HG02623 (cell line): ENCODE data around the gene TPCN2.

Source experiments
- ATAC-seq: cut with Tn5 transposase; IDR thresholded peaks from one replicate; pipeline ENCODE4 v1.9.1; 2021; ENCODE audit warnings: moderate library complexity; ENCODE audit not compliant: unreplicated experiment

TPCN2 gene

GRCh38 chr11:69108030-69108429 is 59.3 kb downstream of the TPCN2 start:
- no peak for ATAC-seq

GRCh38 chr11:69108559-69108958 is 59.8 kb downstream of the TPCN2 start:
- ATAC-seq: no peak

- ATAC-seq: no peak
These were observed 60.4 kb downstream of the TPCN2 start for GRCh38 chr11:69109101-69109500.

DNA sequence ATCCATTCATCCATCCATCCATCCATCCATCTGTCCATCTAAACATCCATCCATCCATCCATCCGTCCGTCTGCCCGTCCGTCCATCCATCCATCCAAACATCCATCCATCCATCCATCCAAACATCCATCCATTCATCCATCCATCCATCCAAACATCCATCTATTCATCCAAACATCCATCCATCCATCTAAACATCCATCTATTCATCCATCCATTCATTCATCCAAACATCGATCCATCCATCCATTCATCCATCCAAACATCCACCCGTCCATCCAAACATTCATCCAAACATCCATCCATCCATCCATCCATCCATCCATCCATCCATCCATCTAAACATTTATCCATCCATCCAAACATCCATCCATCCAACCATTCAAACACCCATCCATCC is 61.7 kb downstream of the TPCN2 start:
- ATAC-seq: no peak

- ATAC-seq: no peak
These were observed 63.2 kb downstream of the TPCN2 start for GRCh38 chr11:69111624-69112542.

GRCh38 chr11:69113226-69113625 is 64.5 kb downstream of the TPCN2 start:
- no peak for ATAC-seq

- ATAC-seq: no peak
These were observed 65.1 kb downstream of the TPCN2 start for GRCh38 chr11:69113646-69114340.

DNA sequence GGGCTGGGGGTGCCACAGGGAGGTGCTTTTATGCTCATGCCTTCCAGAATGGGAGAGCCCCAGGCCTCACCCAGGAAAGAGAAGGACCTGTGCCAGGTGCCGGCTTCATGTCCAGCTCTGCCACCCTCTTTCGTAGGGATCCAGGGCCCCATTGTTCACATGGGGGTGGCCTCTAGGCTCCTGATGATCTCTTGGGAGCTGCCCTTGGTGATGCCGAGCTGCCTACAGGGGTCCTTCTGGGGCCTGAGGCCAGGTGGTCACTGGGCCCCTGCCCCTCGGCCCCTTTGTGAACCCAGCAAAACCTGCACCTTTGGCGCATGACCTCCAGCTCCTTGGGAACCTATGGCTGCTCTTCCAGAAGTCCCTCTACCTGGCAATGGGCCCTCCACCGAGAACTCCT is 65.6 kb downstream of the TPCN2 start:
- ATAC-seq: no peak

- no peak for ATAC-seq
These were observed 66.2 kb downstream of the TPCN2 start for GRCh38 chr11:69114811-69115523.

DNA sequence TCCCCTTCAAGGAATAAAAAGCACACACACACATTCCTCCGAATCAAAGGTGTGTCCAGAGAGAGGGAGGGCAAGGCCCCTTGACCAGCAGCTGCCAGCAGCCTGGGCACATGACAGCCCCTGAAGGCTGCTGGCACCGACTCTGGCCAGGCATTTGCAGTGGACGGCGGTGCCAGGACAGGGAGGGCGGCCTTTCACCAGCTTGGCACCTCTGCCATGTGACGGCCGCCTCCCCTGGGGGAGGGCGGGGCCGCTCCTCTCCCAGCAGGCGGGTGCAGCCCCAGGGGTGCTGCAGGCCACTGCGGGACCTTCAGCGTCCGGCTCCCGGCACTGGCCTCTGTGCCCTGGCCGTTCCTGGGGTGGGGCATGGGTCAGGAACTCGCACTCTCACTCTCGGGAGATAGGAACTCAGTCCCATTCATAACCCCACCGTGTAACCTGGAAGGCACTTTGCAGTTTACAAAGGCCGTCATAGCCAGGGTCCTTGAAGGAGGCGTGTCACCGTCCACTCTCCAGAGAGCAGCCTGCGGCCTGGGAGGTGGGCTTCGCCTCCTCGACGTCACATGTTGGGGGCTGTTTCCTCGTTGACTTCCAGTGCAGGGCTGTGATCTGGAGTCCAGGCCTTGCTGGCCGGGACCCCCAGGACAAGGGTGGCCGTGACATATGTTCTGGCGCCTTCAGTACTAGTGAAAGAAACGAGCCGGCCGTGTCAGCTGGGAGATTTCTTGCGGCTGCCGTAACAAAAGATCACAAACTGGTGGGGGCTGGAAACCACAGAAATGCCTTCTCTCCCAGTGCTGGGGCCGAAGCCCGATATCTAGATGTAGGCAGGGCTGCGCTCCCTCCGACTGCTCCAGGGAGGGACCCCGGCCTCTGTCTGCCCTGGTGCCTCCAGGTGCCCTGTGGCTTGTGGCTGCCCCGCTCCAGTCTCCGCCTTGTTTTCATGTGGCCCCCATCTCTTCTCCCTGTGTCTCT is 67.1 kb downstream of the TPCN2 start:
- ATAC-seq: no peak

DNA sequence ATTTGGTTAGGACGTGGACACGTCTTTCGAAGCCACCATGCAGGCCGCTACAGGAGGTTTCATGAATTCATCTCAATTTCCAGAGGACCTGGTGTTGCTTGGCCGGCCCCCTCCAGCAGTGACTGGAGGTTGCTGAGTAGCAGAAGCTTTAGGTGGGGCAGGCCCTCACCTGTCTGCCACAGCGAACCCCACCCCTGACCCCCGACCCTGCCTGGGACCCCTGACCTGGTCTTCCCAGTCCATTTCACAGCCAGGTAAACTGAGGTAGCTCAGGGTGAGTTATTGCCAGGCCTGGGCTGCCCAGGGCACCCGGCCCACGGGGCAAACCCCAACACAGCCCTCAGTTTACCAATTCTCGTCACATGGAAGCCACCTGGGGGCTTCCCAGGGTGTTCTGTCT is 67.9 kb downstream of the TPCN2 start:
- no peak for ATAC-seq

DNA sequence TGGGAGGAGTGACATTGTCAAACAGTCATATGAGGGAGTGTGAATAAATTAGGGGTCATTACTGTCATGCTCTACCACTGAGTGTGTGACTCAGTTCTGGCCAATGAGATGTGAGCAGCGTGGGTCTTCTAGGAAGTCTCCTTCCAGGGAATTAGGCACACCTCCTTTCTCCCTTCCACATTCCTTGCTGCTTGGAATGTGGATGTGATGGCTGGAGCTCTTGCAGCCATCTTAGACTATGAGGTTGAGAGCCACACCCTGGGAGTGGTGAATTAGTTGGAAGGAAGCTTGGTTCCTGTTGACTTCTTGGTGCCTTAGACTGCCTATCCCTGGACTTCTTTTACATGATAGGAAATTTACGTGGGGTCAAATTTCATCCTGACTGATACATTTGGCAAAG is 70.5 kb downstream of the TPCN2 start:
- no peak for ATAC-seq

GRCh38 chr11:69120096-69120875 is 71.6 kb downstream of the TPCN2 start:
- ATAC-seq: no peak

- no peak for ATAC-seq
These were observed 72.3 kb downstream of the TPCN2 start for GRCh38 chr11:69121021-69121420.

GRCh38 chr11:69121621-69122325 is 73.0 kb downstream of the TPCN2 start:
- ATAC-seq: no peak

DNA sequence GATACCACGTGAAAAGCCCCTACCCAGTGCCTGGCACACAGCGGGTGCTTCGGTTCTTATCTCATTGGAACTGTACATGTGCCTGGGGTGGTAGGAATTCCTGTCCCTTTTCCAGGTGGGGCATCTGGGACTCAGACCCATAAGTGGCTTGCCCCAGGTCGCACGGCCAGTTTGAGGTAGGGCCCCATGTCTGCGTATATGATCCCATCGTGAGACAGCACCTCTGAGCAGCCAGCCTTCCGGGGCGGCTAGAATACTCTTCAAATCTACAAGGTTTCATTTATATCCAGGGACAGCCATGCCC is 73.5 kb downstream of the TPCN2 start:
- ATAC-seq: no peak

- ATAC-seq: no peak
These were observed 74.1 kb downstream of the TPCN2 start for GRCh38 chr11:69122630-69123431.
